Measurements from ENCODE around the gene MORN1.

MORN1 gene

GRCh38 chr1:2431518-2431917 lies 40.2 kb upstream of the MORN1 start:
- no peaks in the 10 kb centered on the region for H3K79me2 ChIP-seq (ENCODE audit: low read length)
- H3F3A ChIP-seq (ENCODE audit: insufficient read depth, low read length): no peaks in the 10 kb centered on the region
- H4K20me1 ChIP-seq (ENCODE audit: insufficient read depth, low read length): no peaks in the 10 kb centered on the region
- no peak overlapping the region for H3K4me2 ChIP-seq (ENCODE audit: low read depth, low read length)
- peaks cover 97% of the 10 kb centered on the region for H3K27me3 ChIP-seq (replicated peaks; ENCODE audit: insufficient read depth, low read length)
- H3K27ac ChIP-seq (ENCODE audit: low read length): no peak overlapping the region
- no peaks in the 10 kb centered on the region for H3K4me1 ChIP-seq (ENCODE audit: low read length)
- no peak overlapping the region for H3K4me3 ChIP-seq (ENCODE audit: low read length)
- no peaks in the 10 kb centered on the region for H3K9me3 ChIP-seq (replicated peaks; ENCODE audit: insufficient read depth, low read length)
- no peak for TF ChIP-seq EZH2 (optimal IDR thresholded peaks at IDR 0.05; ENCODE audit: low read depth, low read length)
- no peak for TF ChIP-seq EZH2phosphoT487 (IDR thresholded peaks at IDR 0.05; ENCODE audit: low read length)
- H3K36me3 ChIP-seq (replicated peaks; ENCODE audit: insufficient read depth, low read length): no peaks in the 10 kb centered on the region
- no peak overlapping the region for H3K9ac ChIP-seq (ENCODE audit: low read length)
- no peak for DNase-seq
- H2AFZ ChIP-seq (ENCODE audit: low read length): no peak overlapping the region
- H3K9me2 ChIP-seq (replicated peaks; ENCODE audit: insufficient read depth, low read length): no peaks in the 10 kb centered on the region

GRCh38 chr1:2431103-2431502 lies 39.7 kb upstream of the MORN1 start:
- Histone ChIP-seq H3K9me2 (replicated peaks; ENCODE audit: insufficient read depth, low read length) (no peaks in the 10 kb centered on the region), H3K9ac (ENCODE audit: low read length) (no peak overlapping the region), H3F3A (ENCODE audit: insufficient read depth, low read length) (no peaks in the 10 kb centered on the region), H3K36me3 (replicated peaks; ENCODE audit: insufficient read depth, low read length) (no peaks in the 10 kb centered on the region), H3K4me3 (ENCODE audit: low read length) (no peak overlapping the region), H3K27me3 (replicated peaks; ENCODE audit: insufficient read depth, low read length) (peaks cover 98% of the 10 kb centered on the region), H3K9me3 (replicated peaks; ENCODE audit: insufficient read depth, low read length) (no peaks in the 10 kb centered on the region), H4K20me1 (ENCODE audit: insufficient read depth, low read length) (no peaks in the 10 kb centered on the region), H3K4me1 (ENCODE audit: low read length) (no peaks in the 10 kb centered on the region), H2AFZ (ENCODE audit: low read length) (no peak overlapping the region), H3K79me2 (ENCODE audit: low read length) (no peaks in the 10 kb centered on the region), H3K4me2 (ENCODE audit: low read depth, low read length) (no peak overlapping the region), H3K27ac (ENCODE audit: low read length) (no peak overlapping the region)
- no peak for DNase-seq
- TF ChIP-seq CTCF (IDR thresholded peaks at IDR 0.05; ENCODE audit: low read length) (no peak), EZH2 (optimal IDR thresholded peaks at IDR 0.05; ENCODE audit: low read depth, low read length) (no peak), EZH2phosphoT487 (IDR thresholded peaks at IDR 0.05; ENCODE audit: low read length) (no peak)

- no peaks in the 10 kb centered on the region for H3F3A ChIP-seq (ENCODE audit: insufficient read depth, low read length)
- H3K79me2 ChIP-seq (ENCODE audit: low read length): no peaks in the 10 kb centered on the region
- H4K20me1 ChIP-seq (ENCODE audit: insufficient read depth, low read length): no peaks in the 10 kb centered on the region
- no peaks in the 10 kb centered on the region for H3K9me2 ChIP-seq (replicated peaks; ENCODE audit: insufficient read depth, low read length)
- H3K4me3 ChIP-seq (ENCODE audit: low read length): no peak overlapping the region
- no peaks in the 10 kb centered on the region for H3K4me1 ChIP-seq (ENCODE audit: low read length)
- H3K27me3 ChIP-seq (replicated peaks; ENCODE audit: insufficient read depth, low read length): peaks cover 100% of the 10 kb centered on the region
- no peak overlapping the region for H2AFZ ChIP-seq (ENCODE audit: low read length)
- H3K27ac ChIP-seq (ENCODE audit: low read length): no peak overlapping the region
- no peak overlapping the region for H3K9ac ChIP-seq (ENCODE audit: low read length)
- TF ChIP-seq EZH2 (optimal IDR thresholded peaks at IDR 0.05; ENCODE audit: low read depth, low read length): no peak
- no peaks in the 10 kb centered on the region for H3K36me3 ChIP-seq (replicated peaks; ENCODE audit: insufficient read depth, low read length)
- DNase-seq: no peak
- no peaks in the 10 kb centered on the region for H3K9me3 ChIP-seq (replicated peaks; ENCODE audit: insufficient read depth, low read length)
- no peak overlapping the region for H3K4me2 ChIP-seq (ENCODE audit: low read depth, low read length)
Observed at GRCh38 chr1:2430592-2430973, 39.2 kb upstream of the MORN1 start.

- no peak overlapping the region for H2AFZ ChIP-seq (ENCODE audit: low read length)
- no peak overlapping the region for H3K9ac ChIP-seq (ENCODE audit: low read length)
- DNase-seq: no peak
- H3K9me2 ChIP-seq (replicated peaks; ENCODE audit: insufficient read depth, low read length): no peaks in the 10 kb centered on the region
- TF ChIP-seq CTCF (IDR thresholded peaks at IDR 0.05; ENCODE audit: low read length): peak; percentile 37
- no peak for TF ChIP-seq EZH2phosphoT487 (IDR thresholded peaks at IDR 0.05; ENCODE audit: low read length)
- TF ChIP-seq EZH2 (optimal IDR thresholded peaks at IDR 0.05; ENCODE audit: low read depth, low read length): no peak
- H3F3A ChIP-seq (ENCODE audit: insufficient read depth, low read length): no peaks in the 10 kb centered on the region
- no peaks in the 10 kb centered on the region for H4K20me1 ChIP-seq (ENCODE audit: insufficient read depth, low read length)
- no peak overlapping the region for H3K4me2 ChIP-seq (ENCODE audit: low read depth, low read length)
- H3K79me2 ChIP-seq (ENCODE audit: low read length): no peaks in the 10 kb centered on the region
- H3K9me3 ChIP-seq (replicated peaks; ENCODE audit: insufficient read depth, low read length): no peaks in the 10 kb centered on the region
- H3K27me3 ChIP-seq (replicated peaks; ENCODE audit: insufficient read depth, low read length): peaks cover 100% of the 10 kb centered on the region
- H3K4me3 ChIP-seq (ENCODE audit: low read length): no peak overlapping the region
- no peak overlapping the region for H3K27ac ChIP-seq (ENCODE audit: low read length)
- H3K36me3 ChIP-seq (replicated peaks; ENCODE audit: insufficient read depth, low read length): no peaks in the 10 kb centered on the region
- H3K4me1 ChIP-seq (ENCODE audit: low read length): no peaks in the 10 kb centered on the region
Observed at GRCh38 chr1:2429780-2430591, 38.6 kb upstream of the MORN1 start.

Measured in MM.1S (cell line).